Skin of body (tissue), 2 donors: ENCODE results near the gene FDXACB1. TPM values are rescaled to one million over a fixed set of nuclear protein-coding genes. Genes with fewer than 3 reads are reported as not detected.
A peak's percentile ranks its signal among the peaks of the same experiment; 100 is the strongest.
"Not testable (repeated sequence)": the region's sequence is repeated elsewhere in the genome, so short reads cannot be mapped to it uniquely, and the experiment has no call there.

Experiments used
- DNase-seq: peaks from one replicate; lab custom pipeline; 2025; lab: John Stamatoyannopoulos, UW
- total RNA-seq: library from RNA; depleted of rRNA; stranded (reverse); fragments of >200 nt; gene quantifications from one replicate; pipeline ENCODE4 v1.2.3, GENCODE V29; 2014

Gene FDXACB1
- total RNA-seq, 1 donor from 2014 or later, result 3.2 TPM

GRCh38 chr11:111910676-111911562 is 32.0 kb upstream of the FDXACB1 start:
- no peak for DNase-seq

- DNase-seq, result no peak
These were observed 30.4 kb upstream of the FDXACB1 start for GRCh38 chr11:111909378-111909777.

- no peak for DNase-seq
These were observed 29.8 kb upstream of the FDXACB1 start for GRCh38 chr11:111908639-111909305.

- DNase-seq, result no peak
These were observed 27.7 kb upstream of the FDXACB1 start for GRCh38 chr11:111906680-111907079.

- DNase-seq, result no peak
These were observed 26.4 kb upstream of the FDXACB1 start for GRCh38 chr11:111905411-111905810.

GRCh38 chr11:111886844-111887243 is 7.9 kb upstream of the FDXACB1 start:
- no peak for DNase-seq

GRCh38 chr11:111886032-111886431 is 7.1 kb upstream of the FDXACB1 start:
- no peak for DNase-seq

GRCh38 chr11:111885053-111885452 is 6.1 kb upstream of the FDXACB1 start:
- not testable (repeated sequence) for DNase-seq

- no peak for DNase-seq
These were observed 3.2 kb upstream of the FDXACB1 start for GRCh38 chr11:111882202-111882601.

GRCh38 chr11:111879637-111879960 is 634 bp upstream of the FDXACB1 start:
- no peak for DNase-seq

- peak; percentile 41 for DNase-seq
These were observed 548 bp downstream of the FDXACB1 start for GRCh38 chr11:111878385-111878848.

GRCh38 chr11:111871693-111872161 is 7.2 kb downstream of the FDXACB1 start:
- DNase-seq, result peak; percentile 42

GRCh38 chr11:111870886-111871692 is 7.9 kb downstream of the FDXACB1 start, which contains the start of gene ALG9:
Gene ALG9, minus strand, starts transcription at chr11:111871581. Its CDS starts 99 bp downstream, at chr11:111871482.
- peak; percentile 67 for DNase-seq

GRCh38 chr11:111870522-111870885 is 8.5 kb downstream of the FDXACB1 start:
- no peak for DNase-seq

- DNase-seq, result no peak
These were observed 8.9 kb downstream of the FDXACB1 start for GRCh38 chr11:111870113-111870512.

GRCh38 chr11:111860257-111860656 is 18.7 kb downstream of the FDXACB1 start:
- DNase-seq, result no peak

GRCh38 chr11:111855506-111855905 is 23.5 kb downstream of the FDXACB1 start:
- DNase-seq, result no peak

- no peak for DNase-seq
These were observed 26.9 kb downstream of the FDXACB1 start for GRCh38 chr11:111852103-111852502.

- no peak for DNase-seq
These were observed 27.3 kb downstream of the FDXACB1 start for GRCh38 chr11:111851636-111852035.

GRCh38 chr11:111851067-111851466 is 27.9 kb downstream of the FDXACB1 start:
- no peak for DNase-seq

GRCh38 chr11:111849631-111850030 is 29.3 kb downstream of the FDXACB1 start:
- DNase-seq, result no peak

- DNase-seq, result no peak
These were observed 32.3 kb downstream of the FDXACB1 start for GRCh38 chr11:111846636-111847035.
